Ascending aorta (tissue), 2 donors: ENCODE data around the gene TTC14. TPM values are rescaled to one million over a fixed set of nuclear protein-coding genes. Genes with fewer than 3 reads are reported as not detected.

Experiments used
- DNase-seq, 2 donors: peaks; one replicate each; pipeline ENCODE4 v3.0.0-alpha.2; 2019; ENCODE audit warnings: low spot score in 2 of 2
- H3K27ac ChIP-seq, 2 donors: fragments of 200-600 bp; sonication (generic); one replicate each; pipeline ENCODE4 v1.5.1; 2016 to 2017; ENCODE audit warnings: mild to moderate bottlenecking in 1 of 2
- H3K27me3 ChIP-seq: fragments of 200-600 bp; sonication (generic); one replicate; pipeline ENCODE4 v1.5.1; 2017
- H3K36me3 ChIP-seq, 2 donors: fragments of 200-600 bp; sonication (generic); one replicate each; pipeline ENCODE4 v1.5.1; 2016
- H3K4me1 ChIP-seq, 2 donors: fragments of 200-600 bp; sonication (generic); one replicate each; pipeline ENCODE4 v1.5.1; 2016 to 2017; ENCODE audit warnings: mild to moderate bottlenecking in 1 of 2
- H3K4me3 ChIP-seq, 2 donors: fragments of 200-600 bp; sonication (generic); one replicate each; pipeline ENCODE4 v1.5.1; 2016 to 2017; ENCODE audit warnings: mild to moderate bottlenecking in 1 of 2
- H3K9me3 ChIP-seq, 2 donors: fragments of 200-600 bp; sonication (generic); one replicate each; pipeline ENCODE4 v1.5.1; 2016
- CTCF ChIP-seq, 3 experiments: fragments of 200-600 bp in 2 of 3; fragments of 450-650 bp in 1 of 3; sonication (generic) in 2 of 3; IDR thresholded peaks; one replicate each; pipeline ENCODE4 v1.5.1; 2016 to 2019; ENCODE audit warnings: antibody characterized with exemption in 3 of 3, mild to moderate bottlenecking in 1 of 3, moderate library complexity in 1 of 3
- intact Hi-C: fragments of 100-400 bp; cut with DNase I; formaldehyde crosslinking; loops from one replicate; pipeline ENCODE4 v1.15.1; 2023
- total RNA-seq: library from RNA; depleted of rRNA; stranded (reverse); fragments of >200 nt; gene quantifications from one replicate; pipeline ENCODE4 v1.1.0, GENCODE V29; 2016

TTC14 gene, protein sequence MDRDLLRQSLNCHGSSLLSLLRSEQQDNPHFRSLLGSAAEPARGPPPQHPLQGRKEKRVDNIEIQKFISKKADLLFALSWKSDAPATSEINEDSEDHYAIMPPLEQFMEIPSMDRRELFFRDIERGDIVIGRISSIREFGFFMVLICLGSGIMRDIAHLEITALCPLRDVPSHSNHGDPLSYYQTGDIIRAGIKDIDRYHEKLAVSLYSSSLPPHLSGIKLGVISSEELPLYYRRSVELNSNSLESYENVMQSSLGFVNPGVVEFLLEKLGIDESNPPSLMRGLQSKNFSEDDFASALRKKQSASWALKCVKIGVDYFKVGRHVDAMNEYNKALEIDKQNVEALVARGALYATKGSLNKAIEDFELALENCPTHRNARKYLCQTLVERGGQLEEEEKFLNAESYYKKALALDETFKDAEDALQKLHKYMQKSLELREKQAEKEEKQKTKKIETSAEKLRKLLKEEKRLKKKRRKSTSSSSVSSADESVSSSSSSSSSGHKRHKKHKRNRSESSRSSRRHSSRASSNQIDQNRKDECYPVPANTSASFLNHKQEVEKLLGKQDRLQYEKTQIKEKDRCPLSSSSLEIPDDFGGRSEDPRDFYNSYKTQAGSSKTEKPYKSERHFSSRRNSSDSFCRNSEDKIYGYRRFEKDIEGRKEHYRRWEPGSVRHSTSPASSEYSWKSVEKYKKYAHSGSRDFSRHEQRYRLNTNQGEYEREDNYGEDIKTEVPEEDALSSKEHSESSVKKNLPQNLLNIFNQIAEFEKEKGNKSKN
- total RNA-seq: 20.6 TPM

DNA sequence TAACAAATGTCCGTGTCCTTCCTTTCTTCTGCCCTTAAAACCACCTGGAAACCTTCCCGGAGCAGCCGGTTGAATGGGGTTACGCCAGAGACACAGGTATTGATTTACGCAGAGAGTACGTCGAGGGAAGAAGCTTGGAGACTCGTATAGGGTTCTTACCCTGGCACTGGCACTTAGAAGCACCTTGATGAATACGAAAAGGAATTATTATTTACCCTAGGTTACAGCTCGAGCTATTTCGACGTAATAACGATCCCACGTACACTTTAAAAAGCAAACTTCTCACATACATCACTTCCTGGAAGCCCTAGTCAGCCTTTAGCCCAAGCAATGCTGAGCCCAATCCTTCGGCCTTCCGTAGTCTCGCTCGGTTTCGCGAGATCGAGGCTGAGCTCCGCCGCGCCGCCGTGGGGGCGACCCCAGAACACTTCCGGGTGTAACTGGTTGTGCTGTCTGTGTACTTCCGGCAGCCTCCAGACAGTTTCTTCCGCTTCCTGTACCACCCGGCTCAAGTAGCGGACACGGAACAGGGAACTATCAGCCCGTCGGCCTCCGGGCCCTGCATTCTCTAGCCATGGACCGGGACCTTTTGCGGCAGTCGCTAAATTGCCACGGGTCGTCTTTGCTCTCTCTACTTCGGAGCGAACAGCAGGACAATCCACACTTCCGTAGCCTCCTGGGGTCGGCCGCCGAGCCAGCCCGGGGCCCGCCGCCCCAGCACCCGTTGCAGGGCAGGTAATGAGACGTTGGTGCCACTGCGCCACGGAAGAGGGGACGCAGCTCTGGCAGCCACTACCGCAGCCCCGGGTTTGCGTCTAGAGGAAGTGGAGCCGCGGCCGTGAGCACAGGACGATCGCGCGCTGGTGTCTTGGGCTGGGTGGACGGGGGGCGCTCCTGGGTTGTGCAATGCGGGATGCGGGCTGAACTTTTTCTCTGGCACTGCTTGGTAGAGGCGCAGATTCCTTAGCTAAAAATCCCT, at the start of gene TTC14:
Gene TTC14 (plus strand): TSS at position 476 of the 979 bp plus-strand sequence. CDS start 99 bp downstream, at position 575.
- DNase-seq: peak; percentile 55 to 93
- Histone ChIP-seq H3K36me3 (peaks cover 30% of the 10 kb centered on the region in 2 donors), H3K9me3 (no peaks in the 10 kb centered on the region), H3K27ac (peak within 1 kb of the TSS; percentile 63 to 74), H3K4me1 (peaks cover 0 to 4% of the 10 kb centered on the region in 2 donors), H3K4me3 (peak within 1 kb of the TSS; percentile 78 to 80), H3K27me3 (no peaks in the 10 kb centered on the region)
- intact Hi-C loops: loop anchor here (10.0 kb wide), 1 partner anchor 393 kb away; no protein-coding TSS in a partner anchor
- TF ChIP-seq CTCF (IDR thresholded peaks at IDR 0.05): no peak

- intact Hi-C loops: no loop called here
- no peak for TF ChIP-seq CTCF (IDR thresholded peaks at IDR 0.05)
- no peaks in the 10 kb centered on the region for H3K4me1 ChIP-seq
- no peak overlapping the region for H3K27ac ChIP-seq
- no peaks in the 10 kb centered on the region for H3K9me3 ChIP-seq
- no peaks in the 10 kb centered on the region for H3K36me3 ChIP-seq
- H3K4me3 ChIP-seq: no peak overlapping the region
- H3K27me3 ChIP-seq: no peaks in the 10 kb centered on the region
- DNase-seq: no peak
Observed at GRCh38 chr3:180563406-180563805, 38.6 kb upstream of the TTC14 start.

GRCh38 chr3:180564676-180565075, 37.3 kb upstream of the TTC14 start:
- H3K36me3 ChIP-seq: no peaks in the 10 kb centered on the region
- no peak for DNase-seq
- H3K27ac ChIP-seq: no peak overlapping the region
- H3K9me3 ChIP-seq: no peaks in the 10 kb centered on the region
- H3K27me3 ChIP-seq: no peaks in the 10 kb centered on the region
- H3K4me3 ChIP-seq: no peak overlapping the region
- no peak for TF ChIP-seq CTCF (IDR thresholded peaks at IDR 0.05)
- no peaks in the 10 kb centered on the region for H3K4me1 ChIP-seq
- intact Hi-C loops: no loop called here

- intact Hi-C loops: no loop called here
- Histone ChIP-seq H3K27ac (no peak overlapping the region), H3K36me3 (no peaks in the 10 kb centered on the region), H3K9me3 (no peaks in the 10 kb centered on the region), H3K27me3 (no peaks in the 10 kb centered on the region), H3K4me3 (no peak overlapping the region), H3K4me1 (no peaks in the 10 kb centered on the region)
- no peak for TF ChIP-seq CTCF (IDR thresholded peaks at IDR 0.05)
- no peak for DNase-seq
Observed at GRCh38 chr3:180570238-180570637, 31.7 kb upstream of the TTC14 start.
